ENCODE measurements around the gene RIC1. TPM values are rescaled to one million over a fixed set of nuclear protein-coding genes. Genes with fewer than 3 reads are reported as not detected.
A peak's percentile ranks its signal among the peaks of the same experiment; 100 is the strongest.

RIC1 gene
- total and polyA plus RNA-seq, 2 of the 13 experiments (the other 11 are each of a cell fraction or from before 2014, with no cell fraction given), result 18.2 to 19.0 TPM

DNA sequence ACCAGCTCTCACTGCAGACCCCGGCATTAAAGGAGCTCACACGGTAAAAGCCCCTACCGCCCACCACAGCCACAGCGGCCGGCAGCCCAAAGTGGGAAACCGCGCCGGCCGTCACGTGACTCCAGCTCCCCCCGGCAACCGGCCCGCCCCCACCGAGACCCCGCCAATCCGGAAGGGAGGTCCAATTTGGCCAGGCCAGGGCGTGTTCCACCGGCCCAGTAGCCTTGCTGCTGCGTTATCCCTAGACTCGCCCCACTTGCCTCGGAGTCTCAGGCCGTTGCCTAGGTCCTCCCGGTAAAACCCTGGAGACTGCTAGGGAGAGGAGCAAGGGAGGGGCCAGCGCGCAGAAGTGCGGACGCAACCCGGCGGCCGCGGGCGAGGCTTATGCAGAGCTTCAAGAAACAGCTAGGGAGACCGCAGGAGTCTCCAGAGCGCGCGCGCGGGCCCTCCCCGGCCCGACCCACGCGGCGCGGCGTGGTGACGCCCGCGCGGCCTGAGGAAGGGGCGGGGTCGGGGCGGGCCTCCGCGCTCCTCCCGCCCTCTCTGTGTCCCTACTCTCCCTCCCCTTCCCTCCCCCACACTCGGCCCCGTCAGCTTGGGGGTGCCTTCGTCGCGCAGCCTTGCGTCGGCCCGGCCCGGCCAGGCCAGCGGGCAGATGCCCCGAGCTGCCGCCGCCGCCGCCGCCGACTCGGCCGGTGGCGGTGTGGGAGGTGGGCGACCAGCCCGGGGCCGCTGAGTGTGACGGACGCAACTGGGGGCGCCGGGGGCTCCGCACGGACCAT lies at the start of gene RIC1 (continued):
- TF ChIP-seq, protein P1, sequence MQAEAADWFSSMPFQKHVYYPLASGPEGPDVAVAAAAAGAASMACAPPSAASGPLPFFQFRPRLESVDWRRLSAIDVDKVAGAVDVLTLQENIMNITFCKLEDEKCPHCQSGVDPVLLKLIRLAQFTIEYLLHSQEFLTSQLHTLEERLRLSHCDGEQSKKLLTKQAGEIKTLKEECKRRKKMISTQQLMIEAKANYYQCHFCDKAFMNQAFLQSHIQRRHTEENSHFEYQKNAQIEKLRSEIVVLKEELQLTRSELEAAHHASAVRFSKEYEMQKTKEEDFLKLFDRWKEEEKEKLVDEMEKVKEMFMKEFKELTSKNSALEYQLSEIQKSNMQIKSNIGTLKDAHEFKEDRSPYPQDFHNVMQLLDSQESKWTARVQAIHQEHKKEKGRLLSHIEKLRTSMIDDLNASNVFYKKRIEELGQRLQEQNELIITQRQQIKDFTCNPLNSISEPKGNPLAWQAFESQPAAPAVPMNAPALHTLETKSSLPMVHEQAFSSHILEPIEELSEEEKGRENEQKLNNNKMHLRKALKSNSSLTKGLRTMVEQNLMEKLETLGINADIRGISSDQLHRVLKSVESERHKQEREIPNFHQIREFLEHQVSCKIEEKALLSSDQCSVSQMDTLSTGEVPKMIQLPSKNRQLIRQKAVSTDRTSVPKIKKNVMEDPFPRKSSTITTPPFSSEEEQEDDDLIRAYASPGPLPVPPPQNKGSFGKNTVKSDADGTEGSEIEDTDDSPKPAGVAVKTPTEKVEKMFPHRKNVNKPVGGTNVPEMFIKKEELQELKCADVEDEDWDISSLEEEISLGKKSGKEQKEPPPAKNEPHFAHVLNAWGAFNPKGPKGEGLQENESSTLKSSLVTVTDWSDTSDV (CRISPR knock-in tag; IDR thresholded peaks at IDR 0.05), result 0 out of 2 replicates have a peak, but pooled peaks have one; percentile 30
- TF ChIP-seq RAD51 (IDR thresholded peaks at IDR 0.05; ENCODE audit: borderline replicate concordance) (peak; percentile 85), ARNTL (CRISPR knock-in tag; IDR thresholded peaks at IDR 0.05) (peak; percentile 50; the same call in 1 of the 2 replicates), GABPB1 (CRISPR knock-in tag; IDR thresholded peaks at IDR 0.05) (peak; percentile 67), NAIF1 (CRISPR knock-in tag; IDR thresholded peaks at IDR 0.05; ENCODE audit: borderline replicate concordance) (peak; percentile 8; the same call in 1 of the 2 replicates), HOXA3 (CRISPR knock-in tag; IDR thresholded peaks at IDR 0.05) (peak; percentile 41; the same call in 1 of the 2 replicates), MXI1 (IDR thresholded peaks at IDR 0.05; ENCODE audit: borderline replicate concordance, low read depth, low read length) (peak; percentile 65; the same call in 2 of the 3 replicates), ZC3H13 (CRISPR knock-in tag; IDR thresholded peaks at IDR 0.05) (peak; percentile 65; the same call in 1 of the 2 replicates), ZFX (CRISPR knock-in tag; IDR thresholded peaks at IDR 0.05; ENCODE audit: low read depth) (peak; percentile 91), EED (CRISPR knock-in tag; IDR thresholded peaks at IDR 0.05) (0 out of 2 replicates have a peak, but pooled peaks have one; percentile 64), HNRNPLL (IDR thresholded peaks at IDR 0.05; ENCODE audit: low read depth, low read length, poor library complexity, severe bottlenecking) (peak; percentile 45), ZNF788 (CRISPR knock-in tag; IDR thresholded peaks at IDR 0.05; ENCODE audit: borderline replicate concordance) (0 out of 2 replicates have a peak, but pooled peaks have one; percentile 57), YY1 (IDR thresholded peaks at IDR 0.05; ENCODE audit: insufficient read depth, insufficient replicate concordance, low read depth, low read length) (peak; percentile 10), HOXA9 (CRISPR knock-in tag; IDR thresholded peaks at IDR 0.05; ENCODE audit: borderline replicate concordance) (peak; percentile 55; the same call in 1 of the 2 replicates), ZNF382 (CRISPR knock-in tag; IDR thresholded peaks at IDR 0.05; ENCODE audit: borderline replicate concordance) (no peak)
- TF ChIP-seq, protein P2, sequence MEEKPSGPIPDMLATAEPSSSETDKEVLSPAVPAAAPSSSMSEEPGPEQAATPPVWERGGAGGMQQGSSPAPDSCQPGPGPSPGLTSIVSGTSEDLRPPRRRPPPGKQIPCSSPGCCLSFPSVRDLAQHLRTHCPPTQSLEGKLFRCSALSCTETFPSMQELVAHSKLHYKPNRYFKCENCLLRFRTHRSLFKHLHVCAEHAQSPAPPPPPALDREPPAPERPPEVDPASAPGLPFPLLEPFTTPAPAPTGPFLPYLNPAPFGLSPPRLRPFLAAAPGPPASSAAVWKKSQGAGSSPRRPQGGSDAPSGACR (CRISPR knock-in tag; IDR thresholded peaks at IDR 0.05), result peak; percentile 71; the same call in 1 of the 2 replicates
- TF ChIP-seq, protein P3, sequence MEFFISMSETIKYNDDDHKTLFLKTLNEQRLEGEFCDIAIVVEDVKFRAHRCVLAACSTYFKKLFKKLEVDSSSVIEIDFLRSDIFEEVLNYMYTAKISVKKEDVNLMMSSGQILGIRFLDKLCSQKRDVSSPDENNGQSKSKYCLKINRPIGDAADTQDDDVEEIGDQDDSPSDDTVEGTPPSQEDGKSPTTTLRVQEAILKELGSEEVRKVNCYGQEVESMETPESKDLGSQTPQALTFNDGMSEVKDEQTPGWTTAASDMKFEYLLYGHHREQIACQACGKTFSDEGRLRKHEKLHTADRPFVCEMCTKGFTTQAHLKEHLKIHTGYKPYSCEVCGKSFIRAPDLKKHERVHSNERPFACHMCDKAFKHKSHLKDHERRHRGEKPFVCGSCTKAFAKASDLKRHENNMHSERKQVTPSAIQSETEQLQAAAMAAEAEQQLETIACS (CRISPR knock-in tag; IDR thresholded peaks at IDR 0.05), result peak; percentile 56; the same call in 1 of the 2 replicates
- TF ChIP-seq, protein P4, sequence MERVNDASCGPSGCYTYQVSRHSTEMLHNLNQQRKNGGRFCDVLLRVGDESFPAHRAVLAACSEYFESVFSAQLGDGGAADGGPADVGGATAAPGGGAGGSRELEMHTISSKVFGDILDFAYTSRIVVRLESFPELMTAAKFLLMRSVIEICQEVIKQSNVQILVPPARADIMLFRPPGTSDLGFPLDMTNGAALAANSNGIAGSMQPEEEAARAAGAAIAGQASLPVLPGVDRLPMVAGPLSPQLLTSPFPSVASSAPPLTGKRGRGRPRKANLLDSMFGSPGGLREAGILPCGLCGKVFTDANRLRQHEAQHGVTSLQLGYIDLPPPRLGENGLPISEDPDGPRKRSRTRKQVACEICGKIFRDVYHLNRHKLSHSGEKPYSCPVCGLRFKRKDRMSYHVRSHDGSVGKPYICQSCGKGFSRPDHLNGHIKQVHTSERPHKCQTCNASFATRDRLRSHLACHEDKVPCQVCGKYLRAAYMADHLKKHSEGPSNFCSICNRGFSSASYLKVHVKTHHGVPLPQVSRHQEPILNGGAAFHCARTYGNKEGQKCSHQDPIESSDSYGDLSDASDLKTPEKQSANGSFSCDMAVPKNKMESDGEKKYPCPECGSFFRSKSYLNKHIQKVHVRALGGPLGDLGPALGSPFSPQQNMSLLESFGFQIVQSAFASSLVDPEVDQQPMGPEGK (CRISPR knock-in tag; IDR thresholded peaks at IDR 0.05), result peak; percentile 78
- TF ChIP-seq, protein P5, sequence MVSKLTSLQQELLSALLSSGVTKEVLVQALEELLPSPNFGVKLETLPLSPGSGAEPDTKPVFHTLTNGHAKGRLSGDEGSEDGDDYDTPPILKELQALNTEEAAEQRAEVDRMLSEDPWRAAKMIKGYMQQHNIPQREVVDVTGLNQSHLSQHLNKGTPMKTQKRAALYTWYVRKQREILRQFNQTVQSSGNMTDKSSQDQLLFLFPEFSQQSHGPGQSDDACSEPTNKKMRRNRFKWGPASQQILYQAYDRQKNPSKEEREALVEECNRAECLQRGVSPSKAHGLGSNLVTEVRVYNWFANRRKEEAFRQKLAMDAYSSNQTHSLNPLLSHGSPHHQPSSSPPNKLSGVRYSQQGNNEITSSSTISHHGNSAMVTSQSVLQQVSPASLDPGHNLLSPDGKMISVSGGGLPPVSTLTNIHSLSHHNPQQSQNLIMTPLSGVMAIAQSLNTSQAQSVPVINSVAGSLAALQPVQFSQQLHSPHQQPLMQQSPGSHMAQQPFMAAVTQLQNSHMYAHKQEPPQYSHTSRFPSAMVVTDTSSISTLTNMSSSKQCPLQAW (CRISPR knock-in tag; IDR thresholded peaks at IDR 0.05), result no peak
